Measurements from ENCODE around the gene ADAM17.

The ADAM17 gene

GRCh38 chr2:9445089-9445488 is 110.5 kb downstream of the ADAM17 start:
- no peak for TF ChIP-seq GATA3 (IDR thresholded peaks at IDR 0.05; ENCODE audit: low read depth, low read length)
- TF ChIP-seq GATA2 (IDR thresholded peaks at IDR 0.05; ENCODE audit: low read depth, low read length): no peak

- TF ChIP-seq GATA3 (IDR thresholded peaks at IDR 0.05; ENCODE audit: low read depth, low read length) (no peak), GATA2 (IDR thresholded peaks at IDR 0.05; ENCODE audit: low read depth, low read length) (no peak)
Measured at GRCh38 chr2:9443526-9443925, 112.1 kb downstream of the ADAM17 start.

GRCh38 chr2:9441556-9441955 is 114.1 kb downstream of the ADAM17 start:
- TF ChIP-seq GATA2 (IDR thresholded peaks at IDR 0.05; ENCODE audit: low read depth, low read length): no peak
- no peak for TF ChIP-seq GATA3 (IDR thresholded peaks at IDR 0.05; ENCODE audit: low read depth, low read length)

GRCh38 chr2:9440058-9440727 is 115.4 kb downstream of the ADAM17 start:
- TF ChIP-seq GATA2 (IDR thresholded peaks at IDR 0.05; ENCODE audit: low read depth, low read length) (no peak), GATA3 (IDR thresholded peaks at IDR 0.05; ENCODE audit: low read depth, low read length) (no peak)

- TF ChIP-seq GATA3 (IDR thresholded peaks at IDR 0.05; ENCODE audit: low read depth, low read length) (no peak), GATA2 (IDR thresholded peaks at IDR 0.05; ENCODE audit: low read depth, low read length) (no peak)
Measured at GRCh38 chr2:9439536-9439935, 116.1 kb downstream of the ADAM17 start.
